GM03348 (cell line): ENCODE measurements around the gene ASCL5.

Experiments
- DNase-seq: peaks from one replicate; pipeline ENCODE4 v3.0.0; 2012; ENCODE audit warnings: low spot score

Gene ASCL5

DNA sequence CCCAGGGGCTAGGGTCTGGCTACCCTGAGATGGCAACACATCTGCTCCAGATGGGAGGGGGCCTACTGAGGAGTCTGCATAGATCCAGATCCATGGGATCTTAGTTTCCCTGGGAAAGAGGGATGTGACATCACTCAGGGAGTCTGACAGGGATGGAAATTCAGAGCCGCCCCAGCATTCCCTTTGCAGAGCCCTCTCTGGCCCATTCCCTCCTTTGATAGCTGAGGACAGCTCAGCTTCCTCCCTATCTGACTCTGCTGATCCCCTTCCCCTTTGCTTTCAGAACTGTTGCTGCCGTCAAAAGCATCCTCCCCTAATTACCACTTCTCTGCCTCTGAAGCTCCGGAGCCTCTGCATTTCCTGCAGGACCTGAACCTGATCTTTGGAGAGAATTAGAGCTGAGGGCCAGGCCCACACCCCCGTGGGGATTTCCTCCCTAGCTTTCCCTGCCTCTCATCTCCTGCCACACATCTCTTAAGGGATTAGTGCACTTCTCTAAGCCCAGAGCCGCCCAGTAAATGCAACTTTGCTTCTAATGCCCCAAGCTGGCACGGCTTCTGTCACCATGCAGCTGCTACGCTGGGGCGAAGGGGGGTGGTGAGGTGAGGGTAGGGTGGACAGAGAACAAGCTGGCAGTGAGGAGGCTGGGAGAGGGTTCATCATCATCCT, 9.5 kb upstream of the ASCL5 start:
- DNase-seq = no peak

GRCh38 chr1:201134405-201134804, 7.4 kb upstream of the ASCL5 start:
- DNase-seq = no peak

DNA sequence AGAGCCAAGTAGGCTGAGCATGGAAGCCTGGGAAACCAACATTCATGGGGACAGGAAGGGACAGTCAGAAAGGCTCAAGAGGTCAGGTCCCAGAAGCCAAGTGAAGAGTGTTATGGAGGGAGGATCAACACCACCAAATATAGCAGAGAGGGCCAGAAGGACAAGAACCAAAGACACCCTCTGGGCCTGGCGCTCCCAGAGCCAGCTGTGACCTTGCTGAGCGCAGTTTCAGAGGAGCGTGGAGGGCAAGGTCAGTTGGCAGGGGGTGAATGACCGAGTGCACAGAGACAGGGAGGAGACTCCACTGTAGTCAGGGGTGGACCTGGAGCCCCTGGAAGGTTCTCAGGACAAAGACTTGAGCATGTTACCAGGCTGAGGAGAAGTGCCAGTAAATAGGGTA, 4.4 kb upstream of the ASCL5 start:
- no peak for DNase-seq

DNA sequence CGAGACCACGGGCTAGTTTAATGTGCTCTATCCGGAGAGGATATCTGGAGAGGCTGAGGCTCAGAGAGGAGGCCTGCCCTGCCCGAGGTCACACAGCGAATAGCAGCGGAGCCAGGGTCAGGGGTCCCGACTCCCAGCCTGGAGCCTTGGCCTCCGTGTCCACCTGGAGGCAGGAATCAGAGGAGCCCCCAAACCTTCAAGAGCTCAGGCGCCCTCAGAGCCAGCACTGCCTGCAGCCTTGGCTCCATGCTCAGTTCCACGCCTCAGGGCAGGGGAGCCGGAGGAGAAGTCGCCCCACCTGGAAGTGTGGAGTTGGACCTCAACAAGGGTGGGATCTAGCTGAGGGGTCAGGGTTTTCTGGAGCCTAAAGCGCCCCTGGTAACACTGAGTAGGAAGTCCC, 2.0 kb upstream of the ASCL5 start:
- no peak for DNase-seq

GRCh38 chr1:201128476-201128875, 1.5 kb upstream of the ASCL5 start:
- DNase-seq = no peak

DNA sequence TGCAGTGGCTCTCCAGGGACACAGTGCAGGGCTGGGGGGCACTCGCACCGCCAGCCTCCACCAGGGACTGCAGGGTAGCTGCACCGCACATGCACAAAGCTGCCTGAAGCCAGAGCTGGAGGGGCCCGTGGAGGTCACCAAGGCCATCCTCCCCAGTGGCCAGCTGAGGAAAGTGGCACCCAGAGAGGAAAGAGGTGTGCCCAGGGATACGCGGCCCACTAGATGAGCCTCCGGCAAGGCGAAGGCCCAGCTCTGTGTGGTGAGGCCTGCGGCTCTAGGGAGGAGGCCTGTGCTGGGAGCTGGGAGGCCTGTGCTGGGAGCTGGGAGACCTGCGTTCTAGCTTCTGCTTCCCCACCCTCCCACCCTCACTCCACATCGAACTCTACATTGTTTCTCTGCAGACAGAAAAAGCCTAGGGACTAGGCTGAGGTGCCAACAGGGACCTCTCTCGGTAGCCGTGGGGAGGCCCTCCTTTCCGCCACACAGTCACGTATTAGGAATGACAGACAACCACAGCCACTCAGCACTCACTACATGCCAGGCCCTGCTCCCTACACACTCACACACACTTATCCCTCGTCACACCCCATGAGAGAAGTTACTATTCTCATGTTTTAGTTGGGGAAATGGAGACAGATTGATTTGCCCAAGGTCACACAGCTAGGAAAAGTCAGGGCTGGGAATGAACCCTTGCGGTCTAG, 921 bp upstream of the ASCL5 start:
- no peak for DNase-seq

GRCh38 chr1:201126463-201126831, 537 bp downstream of the ASCL5 start:
- no peak for DNase-seq

DNA sequence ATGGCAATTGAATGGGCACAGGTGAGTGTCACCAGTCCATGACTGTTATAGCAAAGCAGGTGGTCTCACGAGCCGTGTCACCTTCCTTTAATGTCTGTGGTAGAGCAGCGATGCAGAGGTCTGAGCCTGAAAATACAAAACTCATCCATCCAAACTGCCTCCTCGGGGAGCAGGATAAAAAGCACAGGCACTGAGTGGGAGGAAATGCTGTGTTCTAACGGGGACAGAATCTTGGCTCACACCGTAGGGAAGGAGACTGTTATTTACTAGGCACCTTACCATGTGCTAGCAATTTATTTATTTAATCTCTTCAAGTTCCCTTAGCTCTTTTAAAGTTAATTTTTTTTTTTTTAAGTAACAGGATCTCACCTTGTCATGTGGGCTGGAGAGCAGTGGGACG, 1.2 kb downstream of the ASCL5 start:
- no peak for DNase-seq

DNA sequence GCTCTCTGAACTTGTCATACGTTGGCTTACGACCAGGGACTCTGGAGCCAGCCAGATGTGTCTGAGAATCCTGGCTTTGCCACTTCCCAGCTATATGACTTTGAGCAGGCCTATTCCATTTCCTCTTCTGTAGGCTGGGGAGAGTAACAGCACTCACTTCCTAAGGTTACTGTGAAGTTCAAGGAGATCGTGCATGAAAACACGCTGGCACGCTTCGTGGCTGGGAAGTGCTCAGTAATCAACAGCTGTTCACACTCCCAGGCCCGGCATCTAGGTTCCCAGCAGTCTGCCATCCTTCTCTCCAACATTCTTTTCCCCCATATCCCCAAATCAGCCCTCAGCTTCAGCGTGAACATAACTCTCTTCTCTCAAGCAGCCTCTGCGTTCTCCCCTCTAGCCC, 2.0 kb downstream of the ASCL5 start:
- DNase-seq = no peak

GRCh38 chr1:201123866-201124265, 3.1 kb downstream of the ASCL5 start:
- no peak for DNase-seq

GRCh38 chr1:201122321-201122957, 4.5 kb downstream of the ASCL5 start:
- no peak for DNase-seq

DNA sequence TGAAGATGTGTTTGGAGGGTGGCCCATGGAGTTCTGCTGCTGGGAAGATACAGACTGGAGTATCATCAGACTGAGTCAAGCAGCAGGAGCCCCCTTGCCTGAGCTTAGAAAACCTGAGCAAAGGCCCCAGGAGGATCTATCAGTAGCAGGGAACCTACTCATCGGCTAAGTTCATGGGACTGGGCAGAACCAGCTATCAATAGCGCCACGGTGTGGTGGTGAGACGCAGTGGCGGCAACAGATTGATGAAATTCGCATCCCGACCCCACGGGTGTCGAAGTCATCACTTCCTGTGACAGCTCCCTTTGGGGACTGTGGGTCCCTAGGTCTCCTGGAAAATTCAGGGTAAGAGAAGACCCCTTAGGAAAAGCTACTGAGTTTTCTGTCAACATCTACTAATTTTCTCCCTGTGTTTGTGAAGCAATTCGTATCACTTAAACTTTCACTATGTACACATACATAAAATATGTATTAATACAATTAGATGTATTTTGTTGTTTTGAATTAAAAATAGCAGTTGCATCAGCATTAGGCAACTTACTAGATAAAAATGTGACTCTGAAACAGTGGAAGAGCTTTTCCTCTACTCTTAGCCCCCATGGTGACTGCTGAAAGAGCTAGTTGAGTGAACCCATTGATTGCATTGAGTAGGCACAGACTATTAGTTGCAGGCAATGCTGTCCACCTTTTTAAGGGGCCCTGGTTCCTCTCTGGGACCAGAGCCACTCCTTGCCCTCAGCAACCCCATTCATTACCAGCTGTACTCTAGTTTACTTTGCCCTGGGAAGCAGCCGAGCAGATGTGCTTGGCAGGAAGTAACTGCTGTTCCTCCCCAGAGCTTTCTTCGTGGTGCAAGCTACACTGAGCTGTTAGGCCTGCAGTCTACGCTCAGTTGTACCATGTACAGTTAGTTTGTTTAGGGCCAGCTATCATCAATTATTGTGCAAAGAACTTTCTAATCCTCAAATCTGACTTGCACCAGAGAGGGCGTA, 7.5 kb downstream of the ASCL5 start:
- peak; percentile 34 for DNase-seq

DNA sequence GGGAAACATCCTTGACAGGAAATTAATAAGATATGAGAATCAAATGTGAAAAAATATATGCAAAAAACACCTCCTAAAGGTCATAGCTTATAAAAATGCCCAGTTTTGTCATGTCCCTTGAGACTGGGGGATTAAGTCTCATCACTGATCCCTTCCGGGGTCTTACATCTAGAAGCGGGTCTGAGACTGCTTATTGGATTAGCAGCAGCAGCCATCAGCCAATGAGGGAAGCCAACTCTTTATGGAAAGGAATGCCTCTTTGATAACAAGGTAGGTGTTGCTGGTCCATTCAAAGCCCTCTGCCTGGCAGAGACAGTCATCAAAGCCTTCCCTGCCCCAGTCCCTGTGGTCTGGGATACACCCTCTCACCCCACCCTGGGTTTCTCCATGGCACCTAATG, 10.9 kb downstream of the ASCL5 start:
- DNase-seq = no peak

DNA sequence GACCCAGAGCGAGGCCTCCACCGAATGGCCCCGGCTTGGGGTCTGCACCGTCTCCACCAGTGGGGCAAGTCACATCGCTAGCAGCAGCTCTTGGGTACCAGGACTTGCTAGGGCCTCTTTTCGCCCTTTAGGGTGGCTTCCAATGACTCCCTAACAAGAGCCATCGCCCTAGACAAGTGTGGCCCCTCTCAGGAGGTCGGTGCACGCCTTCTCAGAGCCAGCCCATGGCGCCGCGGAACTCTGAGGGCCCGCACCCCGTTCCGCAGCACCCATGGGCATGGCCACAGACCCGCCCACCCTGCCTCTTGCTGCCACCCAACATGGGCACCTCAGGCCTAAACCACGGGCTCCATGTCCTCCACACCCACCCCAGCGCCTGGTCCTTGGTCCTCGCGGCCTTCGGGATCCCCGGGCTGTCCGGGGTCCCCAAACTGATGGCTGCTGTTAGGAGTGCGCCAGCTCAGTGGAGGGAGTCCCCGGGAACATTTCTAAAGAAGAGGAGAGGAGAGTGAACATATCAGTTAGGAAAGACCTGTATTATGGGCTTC, 11.5 kb downstream of the ASCL5 start:
- no peak for DNase-seq

- peak; percentile 95 for DNase-seq
These were observed 12.5 kb downstream of the ASCL5 start for GRCh38 chr1:201114245-201115131.

DNA sequence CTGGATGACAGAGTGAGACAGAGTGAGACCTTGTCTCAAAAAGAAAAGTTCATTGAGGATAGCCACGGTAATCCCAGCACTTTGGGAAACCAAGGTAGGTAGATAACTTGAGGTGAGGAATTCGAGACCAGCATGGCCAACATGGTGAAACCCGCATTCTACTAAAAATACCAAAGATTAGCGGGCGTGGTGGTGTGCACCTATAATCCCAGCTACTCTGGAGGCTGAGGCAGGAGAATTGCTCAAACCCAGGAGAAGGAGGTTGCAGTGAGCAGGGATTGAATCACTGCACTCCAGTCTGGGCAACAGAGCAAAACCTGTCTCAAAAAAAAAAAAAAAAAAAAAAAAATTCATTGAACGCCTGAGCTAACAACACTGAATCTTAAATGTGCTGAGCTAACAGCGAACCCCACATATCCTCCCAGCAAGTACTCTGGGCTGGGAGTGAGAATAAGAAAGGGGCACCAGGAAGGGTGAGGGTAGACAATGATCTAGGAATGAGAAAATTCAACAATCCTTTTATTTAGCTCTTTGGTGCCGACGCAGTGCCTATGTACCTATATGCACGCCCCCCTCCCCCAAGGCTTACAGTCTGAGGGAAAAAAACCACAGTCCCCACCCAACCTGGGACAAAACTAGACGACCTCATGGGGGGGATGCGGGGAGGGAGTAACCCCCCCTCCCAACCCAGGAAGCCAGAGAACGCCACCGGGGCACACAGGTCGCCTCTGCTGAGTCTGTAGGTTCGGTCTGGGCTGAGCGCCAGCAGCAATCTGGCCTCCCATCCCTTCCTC, 13.3 kb downstream of the ASCL5 start:
- DNase-seq = no peak

- DNase-seq = no peak
These were observed 14.1 kb downstream of the ASCL5 start for GRCh38 chr1:201112926-201113325.

- DNase-seq = no peak
These were observed 14.7 kb downstream of the ASCL5 start, which contains the start of gene CACNA1S for GRCh38 chr1:201112173-201112731. Gene CACNA1S, minus strand, starts transcription at chr1:201112426. Its CDS starts 87 bp downstream, at chr1:201112339.

- DNase-seq = no peak
These were observed 15.3 kb downstream of the ASCL5 start for GRCh38 chr1:201111672-201112071.

DNA sequence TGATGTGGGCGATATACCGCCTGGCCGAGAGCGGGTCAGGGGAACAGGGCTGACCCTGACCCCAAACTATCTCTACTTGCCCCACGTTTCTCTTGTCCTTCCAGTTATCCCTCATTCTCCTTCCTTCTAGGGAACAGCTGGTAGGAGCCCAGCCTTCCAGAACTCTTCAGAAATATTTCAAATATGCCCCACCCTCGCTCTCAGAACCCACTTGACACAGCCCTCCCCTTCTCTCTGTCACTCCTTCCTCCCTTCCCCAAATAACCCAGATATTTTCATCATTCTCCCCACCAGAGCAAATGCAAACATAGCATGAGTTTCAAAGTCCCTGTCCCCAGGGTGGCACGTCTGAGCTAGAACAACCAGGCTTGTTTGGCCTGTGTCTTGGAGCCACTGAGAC, 15.8 kb downstream of the ASCL5 start:
- DNase-seq = no peak
